B cell (primary cell): ENCODE results near the gene RILPL1.

ENCODE experiments used
- CTCF ChIP-seq: fragments of 200-600 bp; IDR thresholded peaks from one replicate; pipeline ENCODE4 v1.8.0; 2022; ENCODE audit warnings: antibody characterized with exemption, mild to moderate bottlenecking
- EZH2 ChIP-seq: IDR thresholded peaks from 2 replicates; pipeline ENCODE4 v1.6.1; 2012; ENCODE audit warnings: borderline replicate concordance, low read depth, mild to moderate bottlenecking, moderate library complexity, low read length; ENCODE audit not compliant: insufficient read depth, poor library complexity, severe bottlenecking

DNA sequence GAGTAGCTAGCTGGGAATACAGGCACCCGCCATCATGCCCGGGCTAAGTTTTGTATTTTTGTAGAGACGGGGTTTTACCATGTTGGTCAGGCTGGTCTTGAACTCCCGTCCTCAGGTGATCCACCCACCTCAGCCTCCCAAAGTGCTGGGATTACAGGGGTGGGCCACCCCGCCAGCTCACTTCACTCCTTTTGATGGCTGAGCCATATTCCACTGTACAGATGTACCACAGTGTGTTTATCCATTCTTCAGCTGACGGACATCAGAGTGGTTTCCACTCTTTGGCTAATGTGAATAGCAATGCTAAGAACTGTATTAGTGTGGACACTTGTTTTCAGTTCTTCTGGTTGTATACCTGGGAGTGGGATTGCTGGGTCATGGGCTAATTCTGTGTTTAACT lies 46.1 kb downstream of the RILPL1 start:
- no peak for TF ChIP-seq CTCF
- TF ChIP-seq EZH2 = no peak
